HG03108 (cell line): ENCODE results near the gene RAPGEF5.
A peak's percentile ranks its signal among the peaks of the same experiment; 100 is the strongest.

Experiments used
- ATAC-seq: cut with Tn5 transposase; IDR thresholded peaks from one replicate; pipeline ENCODE4 v1.9.1; 2021; ENCODE audit warnings: moderate library complexity; ENCODE audit not compliant: unreplicated experiment

The RAPGEF5 gene

DNA sequence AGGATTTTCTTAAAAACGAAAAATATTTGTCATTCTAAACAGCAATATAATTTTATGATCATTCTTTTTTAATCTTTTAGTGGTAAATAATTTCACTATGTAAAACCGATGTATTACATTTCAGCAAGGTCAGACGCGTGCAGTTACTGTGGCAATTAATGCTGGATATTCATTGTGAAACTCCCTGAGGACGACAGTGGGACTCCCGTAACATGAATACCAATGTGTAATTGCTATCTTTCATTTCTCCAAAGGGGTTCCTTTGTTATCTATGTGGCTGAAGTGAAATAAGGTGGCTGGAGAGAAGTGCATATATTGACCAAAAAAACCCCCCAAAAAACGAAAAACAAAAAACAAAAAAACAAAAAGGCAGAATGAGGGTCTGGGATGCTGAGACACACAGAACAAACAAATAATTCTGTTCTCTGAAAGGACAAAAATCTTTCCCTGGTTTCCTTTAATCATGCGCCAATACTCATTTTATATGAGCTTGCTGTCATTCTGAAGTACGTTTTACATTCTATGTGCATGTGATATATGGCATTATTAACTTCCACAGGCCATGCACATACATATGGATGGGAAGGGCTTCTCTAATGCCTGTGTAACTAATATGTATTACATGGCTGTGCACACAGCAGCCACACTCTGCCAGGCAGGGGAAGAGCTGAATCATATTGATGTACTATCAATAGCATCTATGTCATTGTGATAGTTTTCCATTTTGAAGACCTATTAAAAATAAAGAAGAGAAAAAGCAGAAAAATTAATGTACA lies 161.4 kb downstream of the RAPGEF5 start:
- no peak for ATAC-seq

DNA sequence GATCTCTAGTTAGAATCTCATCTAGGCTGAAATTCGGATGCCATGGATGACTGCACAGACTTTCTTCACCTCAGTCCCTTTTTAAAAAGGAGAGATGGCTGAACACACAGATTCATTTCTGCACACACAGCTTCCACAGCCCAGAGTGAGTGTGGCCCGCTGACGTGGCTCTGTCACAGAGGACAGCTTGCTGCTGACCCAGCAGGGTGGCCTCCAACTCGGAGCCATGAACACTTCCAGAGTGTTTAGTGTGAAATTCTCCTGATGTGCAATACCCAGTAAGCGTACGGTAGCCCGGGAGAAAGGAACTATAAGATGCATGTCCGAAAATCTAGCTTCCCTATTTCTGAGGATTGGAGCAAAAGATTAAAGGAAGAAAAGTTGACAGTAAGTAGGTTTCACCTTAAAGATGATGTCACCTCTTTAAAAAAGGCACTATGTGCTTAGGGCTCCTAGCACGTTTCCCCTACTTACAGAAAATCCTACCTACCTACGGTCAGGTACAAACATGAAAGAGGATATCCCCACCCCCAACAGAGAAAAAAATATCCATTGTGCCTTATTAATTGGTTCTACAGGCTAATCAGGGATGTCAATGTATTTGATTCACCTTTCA lies 162.2 kb downstream of the RAPGEF5 start:
- ATAC-seq: no peak

DNA sequence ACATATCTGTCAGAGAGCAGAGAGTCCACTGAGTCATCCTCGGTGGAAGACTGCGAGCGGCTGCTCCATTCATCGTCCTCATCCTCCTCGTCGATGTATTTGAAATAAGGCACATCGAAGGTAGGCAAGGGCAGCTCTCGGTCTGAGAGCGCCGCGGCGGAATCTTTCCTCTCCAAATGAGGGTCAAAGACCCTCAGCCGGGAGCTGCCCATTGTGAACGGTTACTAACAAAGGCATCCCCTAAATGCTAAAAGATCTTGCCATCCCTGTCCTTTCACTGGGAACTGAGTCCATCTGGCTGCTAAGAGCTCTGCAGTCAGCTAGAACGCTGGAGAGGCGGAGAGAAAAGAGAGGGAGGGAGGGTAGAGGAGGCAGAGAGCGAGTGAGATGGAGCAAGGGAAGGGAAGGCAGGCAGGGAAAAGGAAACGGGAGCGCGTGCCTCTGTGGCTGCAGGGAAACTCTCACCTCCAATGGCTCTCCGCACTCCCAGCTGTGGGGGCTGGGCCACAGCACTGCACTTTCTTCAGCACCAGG lies 163.4 kb downstream of the RAPGEF5 start:
- no peak for ATAC-seq

- no peak for ATAC-seq
Observed at GRCh38 chr7:22192801-22193200, 164.2 kb downstream of the RAPGEF5 start.

GRCh38 chr7:22190736-22191135 lies 166.2 kb downstream of the RAPGEF5 start:
- ATAC-seq: no peak

DNA sequence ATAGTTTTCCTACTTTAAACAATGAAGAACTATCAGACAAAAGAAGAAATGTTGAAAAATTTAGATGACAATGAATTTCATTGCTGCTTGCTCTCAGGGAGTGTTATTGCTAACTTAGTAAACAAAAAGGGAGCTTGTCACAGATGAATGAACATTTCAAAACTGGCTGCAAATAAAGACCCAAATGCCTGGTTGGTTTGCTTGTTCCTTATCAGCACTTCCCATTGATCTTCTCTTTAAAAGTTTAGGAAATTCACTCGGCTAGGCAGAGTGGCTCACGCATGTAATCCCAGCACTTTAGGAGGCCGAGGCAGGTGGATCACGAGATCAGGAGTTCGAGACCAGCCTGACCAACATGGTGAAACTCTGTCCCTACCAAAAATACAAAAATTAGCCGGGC lies 167.2 kb downstream of the RAPGEF5 start:
- ATAC-seq: no peak

DNA sequence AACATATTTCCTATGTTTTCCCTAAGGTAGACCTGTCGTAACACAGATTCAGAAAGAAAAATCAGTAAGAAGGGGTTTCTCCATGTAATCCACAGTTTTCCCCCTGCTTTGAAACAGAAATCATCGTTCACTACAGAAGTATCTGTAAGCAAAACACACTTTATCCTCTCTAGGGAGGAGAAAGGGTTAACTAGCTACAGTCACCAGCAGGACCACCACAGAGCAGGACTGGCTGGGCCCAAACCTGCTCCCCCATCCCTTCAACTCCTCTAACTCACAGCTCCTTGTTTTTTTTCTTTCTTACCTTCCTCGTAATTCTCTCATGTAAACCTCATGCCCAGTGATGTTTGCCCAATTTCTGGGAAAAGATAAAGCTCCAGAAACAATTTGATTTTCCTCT lies 167.7 kb downstream of the RAPGEF5 start:
- no peak for ATAC-seq

DNA sequence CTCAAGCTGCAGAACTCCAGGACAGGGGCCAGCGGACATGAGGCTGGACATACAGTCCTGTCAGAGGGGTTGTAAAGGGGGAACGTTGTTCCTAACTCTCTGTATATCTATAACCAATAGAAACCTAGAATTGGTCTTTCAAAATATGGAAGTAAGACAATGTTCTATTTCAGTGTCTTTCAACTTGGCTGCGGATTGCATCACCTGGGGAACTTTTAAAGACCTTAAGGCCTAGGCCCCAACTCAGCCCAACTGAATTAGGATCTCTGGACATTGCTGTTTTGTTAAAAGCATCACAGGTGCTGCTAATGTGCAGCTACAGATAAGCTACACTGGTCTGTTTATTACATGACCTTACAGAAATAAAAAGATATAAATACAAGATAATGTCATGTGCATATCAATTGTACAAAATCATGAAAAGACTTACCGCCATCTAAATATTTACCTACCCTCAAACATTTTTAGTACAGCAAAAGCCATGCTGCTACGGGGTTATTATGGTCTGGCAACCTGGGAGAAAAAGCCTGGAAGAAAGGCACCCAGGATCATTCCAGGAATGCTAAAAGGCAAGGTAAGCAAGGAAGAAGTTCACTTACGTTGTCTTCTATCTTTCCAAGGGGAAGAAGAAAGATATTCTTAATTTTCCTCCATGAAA lies 169.1 kb downstream of the RAPGEF5 start:
- no peak for ATAC-seq

GRCh38 chr7:22185559-22185958 lies 171.4 kb downstream of the RAPGEF5 start:
- ATAC-seq: no peak

DNA sequence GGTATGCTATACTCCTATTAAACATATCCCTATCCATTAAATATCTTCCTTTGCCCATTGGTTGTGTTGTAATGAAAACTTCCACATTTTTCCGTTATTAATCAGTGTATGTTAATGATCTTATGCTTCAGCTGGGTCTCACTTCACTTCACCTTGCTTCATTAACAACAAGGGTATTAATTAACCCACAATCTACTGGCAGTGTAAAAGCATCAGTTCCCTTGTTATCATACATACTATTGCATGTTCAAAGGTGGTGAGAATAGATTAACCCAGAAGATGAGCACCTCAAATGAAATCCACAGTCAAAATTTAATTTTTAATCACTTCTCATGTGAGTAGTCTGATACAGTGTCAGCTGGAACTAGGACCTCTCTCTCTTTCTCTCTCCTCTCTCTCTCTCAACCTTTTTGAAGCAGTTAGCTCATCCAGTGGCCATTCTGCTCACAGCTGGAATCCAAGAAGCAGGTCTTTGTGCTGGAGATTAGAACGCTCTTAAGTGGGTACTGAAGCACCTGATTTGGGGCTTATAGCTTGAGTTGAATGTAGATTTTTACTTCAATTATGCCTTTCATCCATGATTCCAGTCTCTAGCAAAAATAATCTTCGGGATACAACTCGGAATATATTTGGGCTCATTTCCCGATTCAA lies 172.3 kb downstream of the RAPGEF5 start:
- no peak for ATAC-seq

GRCh38 chr7:22183522-22184280 lies 173.3 kb downstream of the RAPGEF5 start:
- no peak for ATAC-seq

- ATAC-seq: no peak
Observed at GRCh38 chr7:22182149-22182548, 174.8 kb downstream of the RAPGEF5 start.

GRCh38 chr7:22181663-22182062 lies 175.3 kb downstream of the RAPGEF5 start:
- no peak for ATAC-seq

DNA sequence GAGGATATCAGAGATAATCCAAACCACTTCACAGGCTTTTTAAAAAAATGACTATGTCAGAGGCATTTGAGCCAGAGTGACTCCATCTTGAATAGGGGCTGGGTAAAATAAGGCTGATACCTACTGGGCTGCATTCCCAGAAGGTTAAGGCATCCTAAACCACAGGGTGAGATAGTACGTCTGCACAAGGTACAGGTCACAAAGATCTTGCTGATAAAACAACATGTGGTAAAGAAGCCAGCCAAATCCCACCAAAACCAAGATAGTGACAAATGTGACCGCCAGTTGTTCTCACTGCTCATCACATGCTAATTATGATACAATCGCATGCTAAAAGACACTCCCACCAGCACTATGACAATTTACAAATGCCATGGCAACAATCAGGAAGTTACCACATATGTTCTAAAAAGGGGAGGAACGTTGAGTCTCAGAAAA lies 177.5 kb downstream of the RAPGEF5 start:
- no peak for ATAC-seq

DNA sequence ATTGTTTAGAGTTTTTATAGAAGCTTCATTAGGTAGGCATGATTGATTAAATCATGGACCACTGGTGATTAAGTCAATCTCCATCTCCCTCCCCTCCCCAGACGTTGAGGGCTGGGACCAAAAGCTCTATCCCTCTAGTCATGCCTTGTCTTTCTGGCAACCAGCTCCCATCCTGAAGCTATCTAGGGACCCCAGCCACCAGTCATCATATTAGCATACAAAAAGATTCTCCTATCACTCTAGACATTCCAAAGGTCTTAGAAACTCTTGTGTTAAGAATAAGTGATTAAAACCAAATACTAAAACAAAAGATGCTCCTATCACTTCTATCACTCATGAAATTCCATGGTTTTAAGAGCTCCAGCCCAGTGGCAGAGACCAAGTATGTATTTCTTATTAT lies 178.2 kb downstream of the RAPGEF5 start:
- ATAC-seq: no peak

DNA sequence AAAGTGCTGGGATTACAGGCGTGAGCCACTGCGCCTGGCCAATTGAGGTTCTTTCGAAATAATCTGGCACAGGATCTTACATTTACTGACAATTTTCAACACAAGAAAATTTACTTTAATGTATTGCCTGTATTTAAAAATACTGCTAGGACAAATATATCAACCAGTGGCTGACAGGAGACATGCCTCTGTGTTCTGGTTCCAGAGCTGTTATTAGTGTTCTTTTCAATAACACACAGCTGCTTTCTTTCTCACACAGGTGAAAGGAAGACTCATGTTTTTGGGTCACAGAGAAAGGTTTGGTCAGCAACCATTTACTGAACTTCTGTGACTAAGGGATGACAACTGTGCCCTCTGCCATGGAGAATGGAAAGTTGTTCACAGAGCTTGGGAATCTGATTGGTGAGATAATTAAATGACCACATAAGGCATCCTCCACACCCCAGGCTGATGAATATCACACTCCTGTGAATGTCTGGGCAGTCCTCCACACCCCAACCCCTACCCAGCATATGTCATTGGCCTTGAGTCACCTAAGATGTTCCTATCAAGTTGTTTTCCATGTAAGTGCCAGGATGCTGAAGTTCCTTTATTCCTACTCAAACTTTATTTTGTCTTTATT lies 180.1 kb downstream of the RAPGEF5 start:
- no peak for ATAC-seq

DNA sequence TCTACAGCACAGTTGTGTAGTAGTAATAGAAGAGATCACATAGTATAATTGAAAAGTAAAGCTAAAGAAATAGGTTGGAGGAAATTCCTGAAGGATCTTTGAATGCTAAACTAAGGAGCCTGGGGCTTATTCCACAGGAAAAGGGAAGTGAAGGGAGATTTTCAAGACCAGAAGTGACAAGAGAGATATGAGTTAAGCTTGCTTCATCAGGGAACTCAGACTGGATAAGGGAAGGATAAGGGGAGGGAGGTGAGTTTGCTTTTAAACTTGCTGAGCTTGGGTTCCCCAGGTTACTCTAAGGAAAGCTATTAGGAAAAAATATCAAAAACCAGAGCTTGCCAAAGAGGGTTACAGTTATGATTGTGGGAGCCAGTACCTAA lies 182.4 kb downstream of the RAPGEF5 start:
- no peak for ATAC-seq

DNA sequence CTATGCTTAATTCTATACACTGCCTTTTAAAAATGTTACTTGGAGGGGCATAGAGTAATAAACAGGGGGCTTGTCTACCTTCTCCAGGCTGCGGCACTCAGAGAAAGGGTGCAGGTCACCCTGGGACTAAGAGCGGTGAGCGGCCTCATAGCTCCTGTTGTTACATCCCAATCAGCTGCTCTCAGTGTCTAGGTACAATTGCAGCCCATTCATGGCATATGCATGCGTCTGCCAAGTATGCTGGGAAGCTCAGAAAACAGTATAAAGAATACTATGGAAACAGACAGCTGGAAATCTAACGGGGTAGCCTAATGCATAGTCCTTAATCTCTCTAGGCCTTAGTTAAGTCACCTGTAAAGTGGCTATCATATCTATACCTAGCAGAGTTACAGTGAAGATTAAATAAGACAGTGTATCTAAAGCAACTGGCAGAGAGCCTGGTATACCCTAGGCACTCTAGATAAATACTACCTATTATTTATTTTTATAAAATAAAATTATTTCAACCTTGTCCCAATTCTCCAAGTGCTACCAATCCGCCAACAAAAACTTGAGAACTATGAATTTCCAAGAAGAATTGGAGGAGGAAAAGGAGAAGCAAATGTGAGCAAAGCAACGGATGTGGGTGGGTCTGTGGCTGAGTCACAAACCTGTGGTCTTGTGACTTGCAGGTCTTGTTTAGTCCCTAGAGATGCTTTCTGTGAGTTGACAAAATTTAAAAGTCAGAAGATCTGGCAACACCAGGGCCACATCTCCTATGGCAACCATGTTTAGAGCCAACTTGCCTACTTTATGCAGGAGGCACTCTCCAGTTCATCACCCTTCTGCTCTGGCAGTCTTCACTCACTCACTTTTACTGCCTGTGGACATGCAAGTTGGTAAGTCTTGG lies 183.0 kb downstream of the RAPGEF5 start:
- peak; percentile 97 for ATAC-seq

GRCh38 chr7:22168129-22168634 lies 188.8 kb downstream of the RAPGEF5 start:
- no peak for ATAC-seq
